ENCODE results near the gene BAIAP2L1. TPM values are rescaled to one million over a fixed set of nuclear protein-coding genes. Genes with fewer than 3 reads are reported as not detected.
A peak's percentile ranks its signal among the peaks of the same experiment; 100 is the strongest.
"Not testable (repeated sequence)": the region's sequence is repeated elsewhere in the genome, so short reads cannot be mapped to it uniquely, and the experiment has no call there.

Gene BAIAP2L1, protein sequence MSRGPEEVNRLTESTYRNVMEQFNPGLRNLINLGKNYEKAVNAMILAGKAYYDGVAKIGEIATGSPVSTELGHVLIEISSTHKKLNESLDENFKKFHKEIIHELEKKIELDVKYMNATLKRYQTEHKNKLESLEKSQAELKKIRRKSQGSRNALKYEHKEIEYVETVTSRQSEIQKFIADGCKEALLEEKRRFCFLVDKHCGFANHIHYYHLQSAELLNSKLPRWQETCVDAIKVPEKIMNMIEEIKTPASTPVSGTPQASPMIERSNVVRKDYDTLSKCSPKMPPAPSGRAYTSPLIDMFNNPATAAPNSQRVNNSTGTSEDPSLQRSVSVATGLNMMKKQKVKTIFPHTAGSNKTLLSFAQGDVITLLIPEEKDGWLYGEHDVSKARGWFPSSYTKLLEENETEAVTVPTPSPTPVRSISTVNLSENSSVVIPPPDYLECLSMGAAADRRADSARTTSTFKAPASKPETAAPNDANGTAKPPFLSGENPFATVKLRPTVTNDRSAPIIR
- polyA plus RNA-seq (2013, experiment 1 of 4): 28.8 TPM
- 27.1 TPM for polyA plus RNA-seq (2013, experiment 2 of 4)
- polyA plus RNA-seq (2013, experiment 3 of 4): 26.6 TPM
- polyA plus RNA-seq (2013, experiment 4 of 4): 28.4 TPM

DNA sequence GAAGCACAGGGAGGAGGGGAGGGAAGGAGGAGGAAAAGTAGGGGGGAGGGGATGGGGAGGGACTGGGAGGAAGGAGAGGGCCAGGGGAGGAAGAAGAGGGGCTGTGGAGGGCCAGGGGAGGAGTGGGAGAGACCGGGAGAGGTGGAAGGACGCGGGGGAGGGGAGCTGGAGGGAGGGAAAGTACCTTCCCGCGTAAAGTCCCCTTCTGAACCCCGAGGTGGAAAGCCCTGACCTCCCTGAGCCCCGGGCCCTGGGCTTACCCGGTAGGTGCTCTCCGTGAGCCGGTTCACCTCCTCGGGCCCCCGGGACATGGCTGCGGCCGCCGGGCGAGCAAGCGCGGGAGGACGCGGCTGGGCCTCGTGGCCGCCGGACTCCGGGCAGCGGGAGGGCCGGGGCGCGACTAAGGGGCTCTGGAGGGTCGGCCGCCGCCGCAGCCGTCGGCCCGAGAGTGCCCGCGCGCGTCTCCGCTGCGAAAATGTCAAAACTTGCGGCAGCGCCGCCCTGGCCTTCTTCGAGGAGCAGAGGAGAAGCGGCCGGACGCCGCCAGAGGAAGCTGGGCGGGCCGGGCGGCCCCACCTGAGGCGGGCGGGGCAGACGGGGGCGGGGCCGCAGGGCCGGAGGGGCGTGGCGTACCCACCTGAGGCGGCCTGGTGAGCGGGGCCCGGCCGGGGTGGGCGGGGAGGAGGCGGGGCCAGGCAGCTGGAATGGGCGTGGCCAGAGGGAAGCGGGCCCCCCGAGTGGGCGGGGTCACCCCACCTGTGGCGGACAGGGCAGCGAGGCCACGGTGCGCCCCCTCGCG lies at the start of gene BAIAP2L1:
BAIAP2L1 (minus strand) TSS at position 549 of the 799 bp plus-strand sequence; CDS start at position 311, 238 bp downstream.
- peak within 1 kb of the TSS; percentile 58 for H3K27ac ChIP-seq (ENCODE audit: insufficient read depth, low read depth, low read length, poor library complexity, severe bottlenecking)
- peak within 1 kb of the TSS; percentile 53 for H3K4me3 ChIP-seq (ENCODE audit: insufficient read depth, low read depth, low read length)
- H3K27me3 ChIP-seq (ENCODE audit: control insufficient read depth, insufficient read depth, low read length, poor library complexity, severe bottlenecking): no peaks in the 10 kb centered on the region
- 0 to 1% methylated on average over 76 of the region's 76 CpGs for WGBS, 2 experiments
- H3K36me3 ChIP-seq (ENCODE audit: control insufficient read depth, insufficient read depth, low read length): no peaks in the 10 kb centered on the region
- H3K9me3 ChIP-seq (ENCODE audit: control insufficient read depth, low read length): no peaks in the 10 kb centered on the region
- H3K4me1 ChIP-seq (ENCODE audit: control insufficient read depth, insufficient read depth, low read length): no peaks in the 10 kb centered on the region

DNA sequence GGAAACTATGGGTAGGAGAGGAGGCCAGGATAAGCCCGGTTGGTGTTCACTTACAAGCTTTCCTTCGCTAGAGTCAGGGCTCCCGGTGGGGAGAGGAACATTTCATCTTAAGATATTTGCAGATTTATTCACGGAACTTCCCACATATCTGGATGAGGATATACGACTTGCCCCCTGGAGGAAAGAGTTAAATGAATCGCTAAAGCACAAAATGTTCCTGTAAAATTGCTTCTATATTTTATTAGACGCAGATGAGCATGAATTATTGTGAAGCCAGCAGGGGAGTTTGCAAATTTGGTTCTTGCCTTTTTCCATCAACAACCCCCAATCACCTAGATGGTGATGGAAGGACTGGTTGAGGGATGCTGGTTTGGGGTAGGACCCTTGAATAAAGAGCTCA lies 47.9 kb upstream of the BAIAP2L1 start:
- 88 to 95% methylated on average over 7 of the region's 7 CpGs for WGBS, 2 experiments

DNA sequence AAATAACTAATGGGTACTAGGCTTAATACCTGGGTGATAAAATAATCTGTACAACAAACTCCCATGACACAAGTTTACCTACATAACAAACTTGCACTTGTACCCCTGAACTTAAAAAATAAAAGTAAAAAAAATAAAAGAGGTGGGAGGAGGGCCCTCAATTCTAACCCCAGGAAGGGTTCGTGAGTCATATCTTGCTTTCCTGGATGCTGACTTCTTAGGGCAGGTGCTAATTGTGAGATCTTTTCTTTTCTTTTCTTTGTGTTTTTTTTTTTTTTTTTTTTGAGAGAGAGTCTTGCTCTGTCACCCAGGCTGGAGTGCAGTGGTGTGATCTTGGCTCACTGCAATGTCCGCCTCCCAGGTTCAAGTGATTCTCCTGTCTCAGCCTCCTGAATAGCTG lies 40.1 kb upstream of the BAIAP2L1 start:
- not testable (repeated sequence) for H3K27ac ChIP-seq (ENCODE audit: insufficient read depth, low read depth, low read length, poor library complexity, severe bottlenecking); H3K27me3 ChIP-seq (ENCODE audit: control insufficient read depth, insufficient read depth, low read length, poor library complexity, severe bottlenecking); H3K4me1 ChIP-seq (ENCODE audit: control insufficient read depth, insufficient read depth, low read length); H3K36me3 ChIP-seq (ENCODE audit: control insufficient read depth, insufficient read depth, low read length); H3K4me3 ChIP-seq (ENCODE audit: insufficient read depth, low read depth, low read length); H3K9me3 ChIP-seq (ENCODE audit: control insufficient read depth, low read length)
- WGBS, 2 experiments: 78 to 95% methylated on average over 2 of the region's 2 CpGs

More for the DNA sequence above, 47.9 kb upstream of the BAIAP2L1 start:
- no peak overlapping the region for H3K4me3 ChIP-seq (ENCODE audit: insufficient read depth, low read depth, low read length)
- no peak overlapping the region for H3K27ac ChIP-seq (ENCODE audit: insufficient read depth, low read depth, low read length, poor library complexity, severe bottlenecking)
- H3K27me3 ChIP-seq (ENCODE audit: control insufficient read depth, insufficient read depth, low read length, poor library complexity, severe bottlenecking): no peaks in the 10 kb centered on the region
- H3K9me3 ChIP-seq (ENCODE audit: control insufficient read depth, low read length): peaks cover 4% of the 10 kb centered on the region
- no peaks in the 10 kb centered on the region for H3K4me1 ChIP-seq (ENCODE audit: control insufficient read depth, insufficient read depth, low read length)
- H3K36me3 ChIP-seq (ENCODE audit: control insufficient read depth, insufficient read depth, low read length): no peaks in the 10 kb centered on the region

DNA sequence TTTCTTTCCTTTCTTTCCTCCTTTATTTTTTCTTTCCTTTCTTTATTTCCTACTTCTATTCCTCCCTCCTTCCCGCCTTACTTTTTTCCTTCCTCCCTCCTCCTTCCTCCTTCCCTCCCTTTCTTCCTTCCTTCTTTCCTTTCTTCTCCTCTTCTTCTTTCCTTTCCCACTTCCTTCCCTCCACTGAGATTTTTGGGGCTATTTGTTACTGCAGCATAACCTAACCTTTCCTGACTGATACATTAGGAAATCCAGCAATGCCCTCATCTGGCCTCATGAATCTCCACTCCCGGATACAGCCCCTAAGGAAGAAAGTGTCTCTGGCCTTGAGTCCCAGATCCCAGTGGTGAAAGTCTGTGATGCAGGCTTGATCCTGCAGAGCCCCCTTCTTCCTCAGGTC lies 38.6 kb upstream of the BAIAP2L1 start:
- Histone ChIP-seq H3K27me3 (ENCODE audit: control insufficient read depth, insufficient read depth, low read length, poor library complexity, severe bottlenecking) (no peaks in the 10 kb centered on the region), H3K9me3 (ENCODE audit: control insufficient read depth, low read length) (no peaks in the 10 kb centered on the region), H3K4me1 (ENCODE audit: control insufficient read depth, insufficient read depth, low read length) (no peaks in the 10 kb centered on the region), H3K4me3 (ENCODE audit: insufficient read depth, low read depth, low read length) (no peak overlapping the region), H3K36me3 (ENCODE audit: control insufficient read depth, insufficient read depth, low read length) (no peaks in the 10 kb centered on the region), H3K27ac (ENCODE audit: insufficient read depth, low read depth, low read length, poor library complexity, severe bottlenecking) (no peak overlapping the region)
- WGBS, 2 experiments: 45 to 48% methylated on average over 2 of the region's 2 CpGs

DNA sequence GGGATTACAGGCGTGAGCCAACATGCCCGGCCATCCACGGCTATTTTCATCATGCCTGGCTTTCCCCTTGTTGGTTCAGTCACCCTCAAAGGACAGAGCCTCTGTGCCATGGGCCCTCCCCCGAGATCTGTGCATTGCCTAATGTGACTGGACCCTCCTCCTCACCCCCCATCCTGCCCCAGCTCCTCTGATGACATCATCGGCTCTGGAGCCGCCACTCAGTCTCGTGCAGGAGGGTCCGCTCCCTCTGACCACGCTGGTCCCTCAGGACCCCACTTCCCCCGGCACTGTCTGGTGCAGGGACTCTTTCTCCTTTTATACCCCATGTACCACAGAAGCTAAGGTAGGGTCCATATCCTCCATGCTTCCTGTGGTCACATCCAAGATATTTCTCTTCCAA lies 33.2 kb upstream of the BAIAP2L1 start:
- Histone ChIP-seq H3K36me3 (ENCODE audit: control insufficient read depth, insufficient read depth, low read length) (no peaks in the 10 kb centered on the region), H3K27ac (ENCODE audit: insufficient read depth, low read depth, low read length, poor library complexity, severe bottlenecking) (no peak overlapping the region), H3K4me3 (ENCODE audit: insufficient read depth, low read depth, low read length) (no peak overlapping the region), H3K4me1 (ENCODE audit: control insufficient read depth, insufficient read depth, low read length) (no peaks in the 10 kb centered on the region), H3K9me3 (ENCODE audit: control insufficient read depth, low read length) (no peaks in the 10 kb centered on the region), H3K27me3 (ENCODE audit: control insufficient read depth, insufficient read depth, low read length, poor library complexity, severe bottlenecking) (no peaks in the 10 kb centered on the region)
- 92 to 93% methylated on average over 10 of the region's 10 CpGs for WGBS, 2 experiments

DNA sequence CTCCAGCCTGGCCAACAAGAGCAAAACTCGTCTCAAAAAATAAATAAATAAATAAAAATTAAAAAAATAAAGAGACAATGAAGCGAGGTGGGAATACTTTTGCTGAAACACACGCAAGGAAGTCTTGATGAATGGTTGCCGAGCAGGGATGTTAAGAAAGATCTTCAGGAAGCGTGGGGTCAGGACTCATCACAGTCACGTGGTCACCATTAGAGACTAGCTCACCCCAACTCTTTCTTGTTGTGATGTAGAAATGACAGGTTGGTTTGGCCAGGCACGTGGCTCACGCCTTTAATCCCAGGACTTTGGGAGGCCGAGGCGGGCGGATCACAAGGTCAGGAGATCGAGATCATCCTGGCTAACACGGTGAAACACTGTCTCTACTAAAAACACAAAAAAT lies 28.9 kb upstream of the BAIAP2L1 start:
- Histone ChIP-seq H3K27me3 (ENCODE audit: control insufficient read depth, insufficient read depth, low read length, poor library complexity, severe bottlenecking) (no peaks in the 10 kb centered on the region), H3K4me3 (ENCODE audit: insufficient read depth, low read depth, low read length) (no peak overlapping the region), H3K27ac (ENCODE audit: insufficient read depth, low read depth, low read length, poor library complexity, severe bottlenecking) (no peak overlapping the region), H3K36me3 (ENCODE audit: control insufficient read depth, insufficient read depth, low read length) (no peaks in the 10 kb centered on the region), H3K4me1 (ENCODE audit: control insufficient read depth, insufficient read depth, low read length) (no peaks in the 10 kb centered on the region), H3K9me3 (ENCODE audit: control insufficient read depth, low read length) (no peaks in the 10 kb centered on the region)
- WGBS, 2 experiments: 92 to 97% methylated on average over 6 to 12 of the region's 13 CpGs

DNA sequence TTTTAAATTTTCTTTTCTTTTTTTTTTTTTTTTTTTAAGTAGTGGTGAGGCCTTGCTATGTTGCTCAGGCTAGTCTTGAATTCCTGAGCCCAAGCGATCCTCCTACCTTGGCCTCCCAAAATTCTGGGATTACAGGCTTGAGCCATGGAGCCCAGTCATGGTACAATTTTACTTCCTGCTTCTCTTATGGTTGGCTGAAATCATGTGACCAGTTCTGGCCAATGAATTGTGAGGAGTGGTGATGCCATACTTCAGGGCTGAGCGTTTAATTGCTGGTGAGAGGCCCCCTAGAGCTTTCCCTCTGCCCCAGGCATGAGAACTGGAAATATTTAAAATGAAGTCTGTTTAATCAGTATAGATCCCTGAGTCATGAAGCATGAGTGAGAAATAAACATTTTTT lies 22.2 kb upstream of the BAIAP2L1 start:
- Histone ChIP-seq H3K4me3 (ENCODE audit: insufficient read depth, low read depth, low read length) (no peak overlapping the region), H3K27me3 (ENCODE audit: control insufficient read depth, insufficient read depth, low read length, poor library complexity, severe bottlenecking) (no peaks in the 10 kb centered on the region), H3K27ac (ENCODE audit: insufficient read depth, low read depth, low read length, poor library complexity, severe bottlenecking) (no peak overlapping the region), H3K36me3 (ENCODE audit: control insufficient read depth, insufficient read depth, low read length) (no peaks in the 10 kb centered on the region), H3K4me1 (ENCODE audit: control insufficient read depth, insufficient read depth, low read length) (no peaks in the 10 kb centered on the region), H3K9me3 (ENCODE audit: control insufficient read depth, low read length) (no peaks in the 10 kb centered on the region)
- 78 to 91% methylated on average over 2 of the region's 2 CpGs for WGBS, 2 experiments

DNA sequence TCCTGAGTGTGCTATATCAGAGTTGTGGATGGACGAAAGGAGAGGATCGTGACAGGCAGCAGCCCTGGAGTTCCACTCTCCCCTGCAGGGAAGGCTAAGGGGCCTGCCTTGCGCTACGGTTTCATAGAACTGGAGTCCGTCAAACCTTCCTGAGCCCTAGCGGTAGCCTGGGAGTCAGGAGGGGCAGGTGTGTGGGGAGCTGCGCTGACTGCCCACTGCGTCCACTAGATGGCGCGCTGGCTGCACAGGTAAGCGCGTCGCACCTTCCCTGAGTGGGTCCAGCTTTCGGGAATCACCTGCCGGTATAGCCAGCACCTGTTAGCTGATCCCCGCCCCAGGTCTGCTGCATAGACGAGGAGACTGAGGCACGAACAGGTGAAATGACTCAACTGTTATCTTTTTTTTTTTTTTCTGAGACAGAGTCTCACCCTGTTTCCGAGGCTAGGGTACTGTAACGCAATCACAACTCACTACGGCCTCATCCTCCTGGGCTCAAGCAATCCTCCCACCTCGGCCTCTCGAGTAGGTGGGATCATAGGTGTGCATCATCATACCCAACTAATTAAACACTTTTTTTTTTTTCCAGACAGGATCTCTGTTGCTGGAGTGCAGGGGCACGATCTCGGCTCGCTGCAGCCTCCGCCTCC lies 20.2 kb upstream of the BAIAP2L1 start:
- H3K4me3 ChIP-seq (ENCODE audit: insufficient read depth, low read depth, low read length): no peak overlapping the region
- no peaks in the 10 kb centered on the region for H3K27me3 ChIP-seq (ENCODE audit: control insufficient read depth, insufficient read depth, low read length, poor library complexity, severe bottlenecking)
- no peaks in the 10 kb centered on the region for H3K36me3 ChIP-seq (ENCODE audit: control insufficient read depth, insufficient read depth, low read length)
- WGBS, 2 experiments: 35 to 36% methylated on average over 27 of the region's 27 CpGs
- no peak overlapping the region for H3K27ac ChIP-seq (ENCODE audit: insufficient read depth, low read depth, low read length, poor library complexity, severe bottlenecking)
- H3K4me1 ChIP-seq (ENCODE audit: control insufficient read depth, insufficient read depth, low read length): no peaks in the 10 kb centered on the region
- no peaks in the 10 kb centered on the region for H3K9me3 ChIP-seq (ENCODE audit: control insufficient read depth, low read length)

DNA sequence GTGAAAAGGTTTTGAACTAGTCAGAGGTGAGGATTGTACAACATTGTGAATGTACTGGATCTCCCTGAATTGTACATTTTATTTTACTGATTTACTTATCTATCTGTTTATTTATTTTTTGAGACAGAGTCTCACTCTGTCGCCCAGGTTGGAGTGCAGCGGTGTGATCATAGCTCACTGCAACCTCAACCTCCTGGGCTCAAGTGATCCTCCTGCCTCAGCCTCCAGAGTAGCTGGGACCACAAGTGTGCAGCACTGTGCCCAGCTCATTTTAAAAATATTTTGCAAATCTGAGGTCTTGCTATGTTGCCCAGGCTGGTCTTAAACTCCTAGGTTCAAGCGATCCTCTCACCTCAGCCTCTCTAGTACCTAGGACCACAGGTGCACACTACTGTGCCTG lies 19.1 kb upstream of the BAIAP2L1 start:
- H3K27ac ChIP-seq (ENCODE audit: insufficient read depth, low read depth, low read length, poor library complexity, severe bottlenecking); H3K27me3 ChIP-seq (ENCODE audit: control insufficient read depth, insufficient read depth, low read length, poor library complexity, severe bottlenecking): not testable (repeated sequence)
- 92% methylated on average over 3 of the region's 3 CpGs for WGBS, 2 experiments

DNA sequence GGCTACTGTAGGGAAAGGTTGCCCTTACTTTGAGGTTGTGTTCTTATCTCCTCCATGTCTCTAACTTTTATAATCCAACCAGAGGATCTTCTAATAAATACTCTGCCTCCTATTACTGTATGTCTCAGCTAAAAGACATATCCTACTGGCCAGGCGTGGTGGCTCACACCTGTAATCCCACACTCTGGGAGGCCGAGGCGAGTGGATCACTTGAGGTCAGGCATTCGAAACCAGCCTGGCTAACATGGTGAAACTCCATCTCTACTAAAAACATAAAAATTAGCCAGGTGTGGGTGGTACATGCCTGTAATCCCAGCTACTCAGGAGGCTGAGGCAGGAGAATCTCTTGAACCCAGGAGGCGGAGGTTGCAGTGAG lies 18.4 kb upstream of the BAIAP2L1 start:
- H3K27ac ChIP-seq (ENCODE audit: insufficient read depth, low read depth, low read length, poor library complexity, severe bottlenecking); H3K36me3 ChIP-seq (ENCODE audit: control insufficient read depth, insufficient read depth, low read length); H3K9me3 ChIP-seq (ENCODE audit: control insufficient read depth, low read length); H3K4me3 ChIP-seq (ENCODE audit: insufficient read depth, low read depth, low read length); H3K27me3 ChIP-seq (ENCODE audit: control insufficient read depth, insufficient read depth, low read length, poor library complexity, severe bottlenecking); H3K4me1 ChIP-seq (ENCODE audit: control insufficient read depth, insufficient read depth, low read length): not testable (repeated sequence)
- 90 to 93% methylated on average over 5 of the region's 5 CpGs for WGBS, 2 experiments

More for the DNA sequence above, 19.1 kb upstream of the BAIAP2L1 start:
- H3K9me3 ChIP-seq (ENCODE audit: control insufficient read depth, low read length); H3K36me3 ChIP-seq (ENCODE audit: control insufficient read depth, insufficient read depth, low read length); H3K4me1 ChIP-seq (ENCODE audit: control insufficient read depth, insufficient read depth, low read length); H3K4me3 ChIP-seq (ENCODE audit: insufficient read depth, low read depth, low read length): not testable (repeated sequence)
